ENCODE results near the gene FAT4.

DNA sequence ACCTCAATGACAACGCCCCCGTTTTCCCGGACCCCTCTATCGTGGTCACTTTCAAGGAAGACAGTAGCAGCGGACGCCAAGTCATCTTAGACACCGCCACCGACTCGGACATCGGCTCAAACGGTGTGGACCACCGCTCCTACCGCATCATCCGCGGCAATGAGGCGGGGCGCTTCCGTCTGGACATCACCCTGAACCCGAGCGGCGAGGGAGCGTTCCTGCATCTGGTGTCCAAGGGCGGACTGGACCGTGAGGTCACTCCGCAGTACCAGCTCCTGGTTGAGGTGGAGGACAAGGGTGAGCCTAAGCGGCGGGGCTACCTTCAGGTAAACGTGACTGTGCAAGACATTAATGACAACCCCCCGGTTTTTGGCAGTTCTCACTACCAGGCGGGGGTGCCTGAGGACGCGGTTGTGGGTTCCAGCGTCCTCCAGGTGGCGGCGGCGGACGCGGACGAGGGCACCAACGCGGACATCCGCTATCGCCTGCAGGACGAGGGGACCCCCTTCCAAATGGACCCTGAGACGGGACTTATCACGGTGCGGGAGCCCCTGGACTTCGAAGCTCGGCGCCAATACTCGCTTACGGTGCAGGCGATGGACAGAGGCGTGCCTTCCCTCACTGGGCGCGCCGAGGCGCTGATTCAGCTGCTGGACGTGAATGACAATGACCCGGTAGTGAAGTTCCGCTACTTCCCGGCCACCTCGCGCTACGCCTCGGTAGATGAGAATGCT, 2.2 kb downstream of the FAT4 start:
- TF ChIP-seq, protein P1, sequence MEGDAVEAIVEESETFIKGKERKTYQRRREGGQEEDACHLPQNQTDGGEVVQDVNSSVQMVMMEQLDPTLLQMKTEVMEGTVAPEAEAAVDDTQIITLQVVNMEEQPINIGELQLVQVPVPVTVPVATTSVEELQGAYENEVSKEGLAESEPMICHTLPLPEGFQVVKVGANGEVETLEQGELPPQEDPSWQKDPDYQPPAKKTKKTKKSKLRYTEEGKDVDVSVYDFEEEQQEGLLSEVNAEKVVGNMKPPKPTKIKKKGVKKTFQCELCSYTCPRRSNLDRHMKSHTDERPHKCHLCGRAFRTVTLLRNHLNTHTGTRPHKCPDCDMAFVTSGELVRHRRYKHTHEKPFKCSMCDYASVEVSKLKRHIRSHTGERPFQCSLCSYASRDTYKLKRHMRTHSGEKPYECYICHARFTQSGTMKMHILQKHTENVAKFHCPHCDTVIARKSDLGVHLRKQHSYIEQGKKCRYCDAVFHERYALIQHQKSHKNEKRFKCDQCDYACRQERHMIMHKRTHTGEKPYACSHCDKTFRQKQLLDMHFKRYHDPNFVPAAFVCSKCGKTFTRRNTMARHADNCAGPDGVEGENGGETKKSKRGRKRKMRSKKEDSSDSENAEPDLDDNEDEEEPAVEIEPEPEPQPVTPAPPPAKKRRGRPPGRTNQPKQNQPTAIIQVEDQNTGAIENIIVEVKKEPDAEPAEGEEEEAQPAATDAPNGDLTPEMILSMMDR (IDR thresholded peaks at IDR 0.05; ENCODE audit: borderline replicate concordance, extremely low read depth, low read length, poor library complexity, severe bottlenecking), result no peak
- TF ChIP-seq EZH2 (IDR thresholded peaks at IDR 0.05; ENCODE audit: borderline replicate concordance, low read depth, low read length, severe bottlenecking), result no peak

All from DND-41 (cell line).